ENCODE data around the gene BRD2. TPM values are rescaled to one million over a fixed set of nuclear protein-coding genes. Genes with fewer than 3 reads are reported as not detected.
A peak's percentile ranks its signal among the peaks of the same experiment; 100 is the strongest.

BRD2 gene
- total and polyA plus RNA-seq, 2 donors (not counting 1 experiment from before 2014, with no cell fraction given) = 474 to 620 TPM

GRCh38 chr6:33024521-33024920 is 56.1 kb downstream of the BRD2 start:
- Histone ChIP-seq H4K20me1 (ENCODE audit: control insufficient read depth, insufficient read depth, low read length, poor library complexity, severe bottlenecking) (no peaks in the 10 kb centered on the region), H2AFZ (ENCODE audit: insufficient read depth, low read depth, low read length, poor library complexity, severe bottlenecking) (no peak overlapping the region), H3K9me3 (ENCODE audit: control extremely low read depth in 1 of 3, control insufficient read depth in 2 of 3, insufficient read depth in 1 of 3, low read length in 2 of 3) (no peaks in the 10 kb centered on the region), H3K27ac (ENCODE audit: low read length in 2 of 2) (no peak overlapping the region), H3K4me3 (ENCODE audit: control extremely low read depth in 1 of 5, extremely low read depth in 1 of 5, insufficient read depth in 1 of 5, low read depth in 2 of 5, low read length in 4 of 5) (no peak overlapping the region), H3K27me3 (replicated peaks in 1 of 4; ENCODE audit: control extremely low read depth in 1 of 4, control insufficient read depth in 3 of 4, insufficient read depth in 4 of 4, low read length in 3 of 4) (no peaks in the 10 kb centered on the region), H3K9ac (ENCODE audit: low read length) (no peak overlapping the region), H3K4me2 (replicated peaks; ENCODE audit: low read depth, low read length, poor library complexity, severe bottlenecking) (no peak overlapping the region), H3K4me1 (ENCODE audit: control insufficient read depth in 2 of 2, insufficient read depth in 2 of 2, low read length in 2 of 2) (peaks cover 56 to 62% of the 10 kb centered on the region in 2 donors), H3K79me2 (ENCODE audit: control insufficient read depth, insufficient read depth, low read length) (peaks cover 40% of the 10 kb centered on the region), H3K36me3 (replicated peaks in 1 of 2; ENCODE audit: control extremely low read depth in 1 of 2, control insufficient read depth in 1 of 2, extremely low read depth in 1 of 2, insufficient read depth in 2 of 2, low read length in 1 of 2) (no peaks in the 10 kb centered on the region)
- Mint-ChIP-seq H3K4me1 (peaks cover 68% of the 10 kb centered on the region), H3K9me3 (ENCODE audit: insufficient read depth) (no peaks in the 10 kb centered on the region), H3K27me3 (no peaks in the 10 kb centered on the region), H3K4me3 (no peak overlapping the region), H3K27ac (no peak overlapping the region)
- no peak for TF ChIP-seq EZH2 (IDR thresholded peaks at IDR 0.05; ENCODE audit: borderline replicate concordance, insufficient read depth, low read depth, low read length, poor library complexity, severe bottlenecking)
- no peak for TF ChIP-seq CTCF (IDR thresholded peaks at IDR 0.05)
- POLR2A ChIA-PET = interaction anchor here (0.6 kb wide), 1 partner anchor 72 kb away, joined by 3 read pairs; the partner anchor contains the start of gene HLA-DMA
- CTCF ChIA-PET = interaction anchor here (7.6 kb wide), 1 partner anchor 11 kb away, joined by 75 read pairs; no protein-coding TSS in a partner anchor
- no peak for DNase-seq
- no peak for ATAC-seq (ENCODE audit: low read depth)
- intact Hi-C loops (cut with micrococcal nuclease) = no loop called here

- H3K9ac ChIP-seq (ENCODE audit: low read length) = peak overlapping the region; percentile 75
- POLR2A ChIA-PET = interaction anchor here (0.6 to 4.8 kb wide), 16 partner anchors 8 to 143 kb away, joined by 3 to 136 read pairs (median 5); partner anchors contain the start of genes HLA-DPA1 and HLA-DPB1
These were observed 59.9 kb downstream of the BRD2 start for GRCh38 chr6:33028220-33028849.

More at GRCh38 chr6:33028220-33028849, 59.9 kb downstream of the BRD2 start:
- Mint-ChIP-seq H3K27ac (peak overlapping the region; percentile 99), H3K4me1 (peaks cover 64% of the 10 kb centered on the region), H3K27me3 (no peaks in the 10 kb centered on the region), H3K4me3 (peak overlapping the region; percentile 78), H3K9me3 (ENCODE audit: insufficient read depth) (no peaks in the 10 kb centered on the region)
- H3K9me3 ChIP-seq (ENCODE audit: control extremely low read depth in 1 of 3, control insufficient read depth in 2 of 3, insufficient read depth in 1 of 3, low read length in 2 of 3) = no peaks in the 10 kb centered on the region
- no peaks in the 10 kb centered on the region for H3K36me3 ChIP-seq (replicated peaks in 1 of 2; ENCODE audit: control extremely low read depth in 1 of 2, control insufficient read depth in 1 of 2, extremely low read depth in 1 of 2, insufficient read depth in 2 of 2, low read length in 1 of 2)
- H3K4me3 ChIP-seq (ENCODE audit: control extremely low read depth in 1 of 5, extremely low read depth in 1 of 5, insufficient read depth in 1 of 5, low read depth in 2 of 5, low read length in 4 of 5) = peak overlapping the region in 1 of 5 experiments; percentile 51
- no peak overlapping the region for H2AFZ ChIP-seq (ENCODE audit: insufficient read depth, low read depth, low read length, poor library complexity, severe bottlenecking)
- TF ChIP-seq EZH2 (IDR thresholded peaks at IDR 0.05; ENCODE audit: borderline replicate concordance, insufficient read depth, low read depth, low read length, poor library complexity, severe bottlenecking) = no peak
- TF ChIP-seq CTCF (IDR thresholded peaks at IDR 0.05) = no peak
- DNase-seq (peak; percentile 77), ATAC-seq (ENCODE audit: low read depth) (no peak)
- H3K4me2 ChIP-seq (replicated peaks; ENCODE audit: low read depth, low read length, poor library complexity, severe bottlenecking) = peak overlapping the region; percentile 67
- peaks cover 45 to 54% of the 10 kb centered on the region in 2 donors for H3K4me1 ChIP-seq (ENCODE audit: control insufficient read depth in 2 of 2, insufficient read depth in 2 of 2, low read length in 2 of 2)
- intact Hi-C loops (cut with micrococcal nuclease) = loop anchor here (1.0 to 5.0 kb wide), 3 partner anchors 9 to 56 kb away; no protein-coding TSS in a partner anchor
- WGBS (ENCODE audit: insufficient coverage) = no CpG with 5 or more reads among the region's 1 CpG
- CTCF ChIA-PET = interaction anchor here (1.0 to 7.6 kb wide), 11 partner anchors 9 to 220 kb away, joined by 3 to 75 read pairs (median 5); partner anchors contain the start of genes HLA-DMB, HLA-DPA1 and HLA-DPB1
- peaks cover 20% of the 10 kb centered on the region for H3K79me2 ChIP-seq (ENCODE audit: control insufficient read depth, insufficient read depth, low read length)
- no peaks in the 10 kb centered on the region for H4K20me1 ChIP-seq (ENCODE audit: control insufficient read depth, insufficient read depth, low read length, poor library complexity, severe bottlenecking)
- peak overlapping the region; percentile 99 for H3K27ac ChIP-seq (ENCODE audit: low read length in 2 of 2)
- H3K27me3 ChIP-seq (replicated peaks in 1 of 4; ENCODE audit: control extremely low read depth in 1 of 4, control insufficient read depth in 3 of 4, insufficient read depth in 4 of 4, low read length in 3 of 4) = no peaks in the 10 kb centered on the region

Measured in B cell (primary cell).